Activated CD4-positive, alpha-beta T cell treated with anti-CD3 and anti-CD28 coated beads, Interleukin-2, amount 50 U/mL, for 4 hours (primary cell): Measurements from ENCODE around the gene INCENP.
"Not testable (repeated sequence)": the region's sequence is repeated elsewhere in the genome, so short reads cannot be mapped to it uniquely, and the experiment has no call there.

Source experiments
- DNase-seq, 2 experiments: peaks; one replicate each; pipeline ENCODE4 v3.0.0-alpha.2; 2020

The INCENP gene

GRCh38 chr11:62181097-62181496 is 57.3 kb downstream of the INCENP start:
- no peak for DNase-seq

DNA sequence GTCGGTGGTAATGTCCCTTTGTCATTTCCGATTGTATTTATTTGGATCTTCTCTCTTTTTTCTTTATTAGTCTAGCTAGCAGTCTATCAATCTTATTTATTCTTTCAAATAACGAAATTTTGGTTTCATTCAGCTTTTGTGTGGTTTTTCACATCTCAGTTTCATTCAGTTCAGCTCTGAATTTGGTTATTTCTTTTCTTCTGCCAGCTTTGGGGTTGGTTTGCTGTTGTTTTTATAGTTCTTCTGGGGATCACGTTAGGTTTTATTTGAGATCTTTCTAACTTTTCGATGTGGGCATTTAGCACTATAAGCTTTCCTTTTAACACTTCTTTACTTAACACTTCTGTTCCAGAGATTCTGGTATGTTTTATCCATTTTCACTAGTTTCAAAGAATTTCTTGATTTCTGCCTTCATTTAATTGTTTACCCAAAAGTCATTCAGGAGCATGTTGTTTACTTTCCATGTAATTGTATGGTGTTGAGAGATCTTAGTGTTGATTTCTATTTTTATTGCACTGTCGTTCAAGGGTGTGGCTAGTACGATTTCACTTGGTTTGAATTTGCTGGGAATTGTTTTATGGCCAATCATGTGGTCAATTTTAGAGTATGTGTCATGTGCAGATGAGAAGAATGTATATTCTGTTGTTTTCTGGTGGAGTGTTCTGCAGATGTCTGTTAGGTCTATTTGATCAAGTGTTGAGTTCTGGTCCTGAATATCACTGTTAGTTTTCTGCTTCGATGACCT is 58.5 kb downstream of the INCENP start:
- no peak for DNase-seq

- DNase-seq: no peak
These were observed 62.4 kb downstream of the INCENP start for GRCh38 chr11:62186195-62186594.

DNA sequence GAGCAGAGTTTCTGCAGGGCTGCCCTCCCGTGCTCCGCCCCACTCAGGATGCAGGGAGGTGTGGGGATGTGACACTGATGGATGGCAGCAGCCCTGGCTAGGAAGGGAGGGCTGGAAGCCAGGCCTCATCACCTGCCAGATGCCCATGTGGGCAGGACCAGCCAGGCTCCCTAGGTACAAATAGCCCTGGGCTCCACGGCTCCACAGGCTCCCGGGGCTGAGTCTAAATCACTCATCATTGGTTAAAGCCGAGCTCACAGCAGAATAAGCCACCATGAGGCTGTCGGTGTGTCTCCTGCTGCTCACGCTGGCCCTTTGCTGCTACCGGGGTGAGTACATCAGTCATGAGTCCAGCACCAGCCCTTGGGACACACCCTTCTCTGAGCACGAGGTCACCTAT is 66.2 kb downstream of the INCENP start, which contains the start of gene SCGB1D1:
SCGB1D1 (plus strand) TSS at position 206 of the 400 bp plus-strand sequence; CDS start at position 275, 69 bp downstream.
- no peak for DNase-seq

DNA sequence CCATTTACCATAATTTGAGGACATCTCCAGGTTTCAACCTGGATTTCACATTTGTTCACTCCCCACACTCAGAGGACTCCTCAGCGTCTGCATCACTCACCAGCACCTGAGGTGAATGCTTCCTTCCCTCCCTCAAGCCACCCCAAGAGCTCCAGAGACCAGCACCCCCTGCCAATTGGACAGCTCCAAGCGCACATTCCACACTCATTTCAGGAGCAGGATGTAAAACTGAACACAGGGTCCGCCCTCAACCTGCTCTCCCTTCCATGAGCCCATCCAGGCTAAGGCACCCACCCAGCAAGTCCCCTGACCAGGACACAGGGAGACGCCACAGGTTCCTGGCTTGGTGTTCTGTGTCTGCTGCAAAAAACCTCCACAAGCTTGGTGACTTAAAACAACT is 70.1 kb downstream of the INCENP start:
- DNase-seq: no peak

DNA sequence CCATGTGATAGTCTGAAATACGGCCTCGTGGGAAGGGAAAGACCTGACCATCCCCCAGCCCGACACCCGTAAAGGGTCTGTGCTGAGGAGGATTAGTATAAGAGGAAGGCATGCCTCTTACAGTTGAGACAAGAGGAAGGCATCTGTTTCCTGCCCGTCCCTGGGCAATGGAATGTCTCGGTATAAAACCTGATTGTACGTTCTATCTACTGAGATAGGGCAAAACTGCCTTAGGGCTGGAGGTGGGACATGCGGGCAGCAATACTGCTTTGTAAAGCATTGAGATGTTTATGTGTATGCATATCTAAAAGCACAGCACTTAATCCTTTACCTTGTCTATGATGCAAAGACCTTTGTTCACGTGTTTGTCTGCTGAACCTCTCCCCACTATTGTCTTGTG is 71.2 kb downstream of the INCENP start:
- not testable (repeated sequence) for DNase-seq

DNA sequence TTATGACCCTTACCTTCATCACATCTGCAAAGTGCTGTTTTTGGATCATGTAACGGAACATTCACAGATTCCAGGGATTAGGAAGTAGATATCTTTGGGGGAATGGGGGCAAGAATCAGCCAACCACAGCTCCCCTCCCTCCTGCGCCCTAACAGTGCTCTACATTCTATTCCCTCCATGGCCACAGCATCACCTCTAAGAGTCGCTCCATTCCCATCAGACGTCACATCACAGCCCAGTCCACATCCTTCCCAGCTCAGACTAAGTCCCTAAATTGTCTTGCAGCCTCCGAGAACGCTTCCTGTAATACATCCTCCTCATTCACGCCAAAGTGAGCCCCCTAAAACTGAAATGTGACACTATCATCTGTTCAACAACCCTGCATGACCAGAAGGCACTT is 72.1 kb downstream of the INCENP start:
- DNase-seq: no peak

GRCh38 chr11:62197400-62197799 is 73.6 kb downstream of the INCENP start:
- DNase-seq: not testable (repeated sequence)

DNA sequence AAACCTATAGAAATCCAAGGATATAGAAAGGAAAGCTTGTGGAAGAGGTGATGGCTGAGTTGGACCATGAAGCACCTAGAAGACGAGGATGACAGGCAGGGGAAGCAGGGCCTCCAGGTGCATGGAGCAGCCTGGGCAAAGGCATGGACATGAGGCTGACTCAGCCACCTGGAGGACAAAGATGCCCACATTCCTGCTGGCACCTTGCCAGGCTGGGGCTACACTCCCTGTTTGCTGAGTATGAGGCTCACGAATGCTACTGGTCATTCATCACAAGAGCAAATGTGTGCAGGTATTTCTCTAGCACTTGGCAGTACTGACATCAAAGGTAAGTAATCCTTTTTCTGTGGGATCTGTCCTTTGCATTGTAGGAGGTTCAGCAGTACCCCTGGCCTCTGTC is 77.6 kb downstream of the INCENP start:
- DNase-seq: no peak
